Tibial nerve (tissue), 4 donors: ENCODE results near the gene FCHSD2.

ENCODE experiments used
- EP300 ChIP-seq, 2 donors: sonication (generic); formaldehyde crosslinking; IDR thresholded peaks; one replicate each; pipeline ENCODE4 v1.6.1; 2017; ENCODE audit warnings: antibody characterized with exemption in 2 of 2, mild to moderate bottlenecking in 1 of 2
- POLR2A ChIP-seq, 2 donors: fragments of 450-650 bp; IDR thresholded peaks; one replicate each; pipeline ENCODE4 v1.6.1; 2017; ENCODE audit warnings: antibody characterized with exemption in 2 of 2, mild to moderate bottlenecking in 2 of 2, moderate library complexity in 2 of 2
- TF ChIP-seq, protein P1 (sequence below), 5 experiments: fragments of 200-600 bp in 3 of 5; fragments of 450-650 bp in 2 of 5; sonication (generic) in 3 of 5; IDR thresholded peaks; one replicate each; pipeline ENCODE4 v1.5.1; 2016 to 2019; ENCODE audit warnings: antibody characterized with exemption in 5 of 5, mild to moderate bottlenecking in 3 of 5, moderate library complexity in 2 of 5

DNA sequence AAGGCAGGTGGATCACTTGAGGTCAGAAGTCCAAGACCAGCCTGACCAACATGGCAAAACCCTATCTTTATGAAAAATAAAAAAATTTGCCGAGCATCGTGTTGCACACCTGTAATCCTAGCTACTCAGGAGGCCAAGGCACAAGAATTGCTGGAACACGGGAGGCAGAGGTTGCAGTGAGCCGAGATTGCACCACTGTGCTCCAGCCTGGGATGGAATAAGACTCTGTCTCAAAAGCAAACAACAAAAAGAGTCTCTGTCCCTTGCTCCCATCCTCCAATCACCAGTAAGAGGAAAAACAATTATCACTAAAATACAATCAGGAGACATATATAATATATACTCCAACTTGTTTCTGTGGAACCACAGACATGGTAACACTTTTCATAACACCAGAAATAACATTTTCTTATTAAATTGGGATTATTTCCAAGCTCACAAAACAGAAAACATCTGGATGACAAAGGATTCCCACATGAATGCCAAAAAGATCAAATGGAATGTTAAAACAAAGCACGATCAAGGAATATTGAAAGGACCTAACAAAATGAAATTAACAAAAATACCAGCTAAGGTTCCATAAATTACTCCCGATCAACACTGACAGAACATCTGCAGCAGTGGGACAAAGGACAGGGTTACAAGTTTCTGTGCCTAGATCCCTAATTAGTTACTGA, 15.2 kb downstream of the FCHSD2 start:
- TF ChIP-seq, protein P1, sequence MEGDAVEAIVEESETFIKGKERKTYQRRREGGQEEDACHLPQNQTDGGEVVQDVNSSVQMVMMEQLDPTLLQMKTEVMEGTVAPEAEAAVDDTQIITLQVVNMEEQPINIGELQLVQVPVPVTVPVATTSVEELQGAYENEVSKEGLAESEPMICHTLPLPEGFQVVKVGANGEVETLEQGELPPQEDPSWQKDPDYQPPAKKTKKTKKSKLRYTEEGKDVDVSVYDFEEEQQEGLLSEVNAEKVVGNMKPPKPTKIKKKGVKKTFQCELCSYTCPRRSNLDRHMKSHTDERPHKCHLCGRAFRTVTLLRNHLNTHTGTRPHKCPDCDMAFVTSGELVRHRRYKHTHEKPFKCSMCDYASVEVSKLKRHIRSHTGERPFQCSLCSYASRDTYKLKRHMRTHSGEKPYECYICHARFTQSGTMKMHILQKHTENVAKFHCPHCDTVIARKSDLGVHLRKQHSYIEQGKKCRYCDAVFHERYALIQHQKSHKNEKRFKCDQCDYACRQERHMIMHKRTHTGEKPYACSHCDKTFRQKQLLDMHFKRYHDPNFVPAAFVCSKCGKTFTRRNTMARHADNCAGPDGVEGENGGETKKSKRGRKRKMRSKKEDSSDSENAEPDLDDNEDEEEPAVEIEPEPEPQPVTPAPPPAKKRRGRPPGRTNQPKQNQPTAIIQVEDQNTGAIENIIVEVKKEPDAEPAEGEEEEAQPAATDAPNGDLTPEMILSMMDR (IDR thresholded peaks at IDR 0.05), result no peak
- TF ChIP-seq POLR2A (IDR thresholded peaks at IDR 0.05) (no peak), EP300 (IDR thresholded peaks at IDR 0.05) (no peak)
